Measurements from ENCODE around the gene PROK2. TPM values are rescaled to one million over a fixed set of nuclear protein-coding genes. Genes with fewer than 3 reads are reported as not detected.

The PROK2 gene
- total RNA-seq, 1 experiment from 2014 or later = 1.4 TPM

DNA sequence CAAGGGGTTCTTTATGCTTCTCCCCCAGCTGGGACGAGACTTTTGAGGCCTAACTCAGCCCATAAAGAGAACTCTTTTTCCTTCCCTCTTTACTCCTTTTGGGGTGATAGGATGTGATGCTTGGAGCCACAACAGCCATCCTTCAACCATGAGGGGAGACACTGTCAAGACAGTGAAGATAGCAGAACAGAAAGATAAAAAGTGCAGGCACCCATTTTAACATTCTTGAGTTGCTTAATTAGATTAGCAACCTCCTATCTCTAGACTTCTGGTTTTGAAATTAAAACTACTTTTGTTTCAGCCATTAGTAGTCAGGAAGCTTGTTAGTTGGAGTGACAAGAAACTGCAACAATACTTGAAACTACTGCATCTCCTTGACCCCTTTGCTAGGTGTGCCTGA lies 24.8 kb downstream of the PROK2 start:
- H3K4me1 Mint-ChIP-seq = peaks cover 8 to 9% of the 10 kb centered on the region in 2 experiments
- H2BK120ac ChIP-seq (ENCODE audit: low read depth, low read length, poor library complexity, severe bottlenecking) = no peak overlapping the region
- H3K56ac ChIP-seq (ENCODE audit: insufficient read length, low read depth, low read length) = no peak overlapping the region
- H2BK5ac ChIP-seq (ENCODE audit: insufficient read length, low read length) = no peak overlapping the region
- no peak overlapping the region for H2BK15ac ChIP-seq (ENCODE audit: low read depth, low read length)
- no peak overlapping the region for H4K8ac ChIP-seq (replicated peaks; ENCODE audit: insufficient read length, low read depth, low read length)
- no peak overlapping the region for H2AK5ac ChIP-seq (ENCODE audit: insufficient read length, low read length)
- H4K91ac ChIP-seq (ENCODE audit: insufficient read length, low read depth, low read length) = no peak overlapping the region
- no peak overlapping the region for H2BK12ac ChIP-seq (ENCODE audit: insufficient read length, low read depth, low read length)
- H3T11ph ChIP-seq (ENCODE audit: low read length) = no peak overlapping the region
- H3K4me1 ChIP-seq (ENCODE audit: insufficient read depth, low read length) = no peaks in the 10 kb centered on the region
- H3K23ac ChIP-seq (ENCODE audit: insufficient read length, low read depth, low read length) = no peak overlapping the region
- H3K9ac ChIP-seq (ENCODE audit: extremely low read depth, insufficient read length, low read length) = no peak overlapping the region
- H4K5ac ChIP-seq (ENCODE audit: insufficient read length, low read depth, low read length) = no peak overlapping the region
- no CpG with 5 or more reads among the region's 1 CpG for WGBS (ENCODE audit: extremely low coverage, insufficient read length, low lambda C conversion rate)
- no peak overlapping the region; a peak in 1 of 5 replicates for H3K4me3 Mint-ChIP-seq
- no peak overlapping the region for H2AFZ ChIP-seq (ENCODE audit: low read length)
- no peak overlapping the region for H3K4ac ChIP-seq (ENCODE audit: low read depth, low read length)
- H3K79me2 ChIP-seq (ENCODE audit: insufficient read depth, low read length) = no peaks in the 10 kb centered on the region
- no peak overlapping the region for H2BK20ac ChIP-seq (ENCODE audit: low read depth, low read length, poor library complexity, severe bottlenecking)
- H3K27ac Mint-ChIP-seq = no peak overlapping the region
- H3K27me3 Mint-ChIP-seq (ENCODE audit: low read depth) = peaks cover 18% of the 10 kb centered on the region
- H3K36me3 Mint-ChIP-seq (ENCODE audit: insufficient read depth in 1 of 3, low read depth in 3 of 3) = peaks cover 0 to 4% (median 1%) of the 10 kb centered on the region in 3 experiments; a peak in 3 of 7 replicates
- no peak overlapping the region for H3K27ac ChIP-seq (ENCODE audit: insufficient read length, low read depth, low read length)
- no peak overlapping the region for H3K14ac ChIP-seq (ENCODE audit: insufficient read depth, low read length)
- no peaks in the 10 kb centered on the region for H3K27me3 ChIP-seq (ENCODE audit: insufficient read depth, low read length)
- DNase-seq = no peak
- no peaks in the 10 kb centered on the region for H3K9me3 ChIP-seq (ENCODE audit: control insufficient read depth, low read depth, low read length)
- H3K18ac ChIP-seq (ENCODE audit: insufficient read length, low read depth, low read length) = no peak overlapping the region
- H3K79me1 ChIP-seq (ENCODE audit: insufficient read depth, low read depth, low read length, poor library complexity, severe bottlenecking) = no peaks in the 10 kb centered on the region
- TF ChIP-seq, protein P1, sequence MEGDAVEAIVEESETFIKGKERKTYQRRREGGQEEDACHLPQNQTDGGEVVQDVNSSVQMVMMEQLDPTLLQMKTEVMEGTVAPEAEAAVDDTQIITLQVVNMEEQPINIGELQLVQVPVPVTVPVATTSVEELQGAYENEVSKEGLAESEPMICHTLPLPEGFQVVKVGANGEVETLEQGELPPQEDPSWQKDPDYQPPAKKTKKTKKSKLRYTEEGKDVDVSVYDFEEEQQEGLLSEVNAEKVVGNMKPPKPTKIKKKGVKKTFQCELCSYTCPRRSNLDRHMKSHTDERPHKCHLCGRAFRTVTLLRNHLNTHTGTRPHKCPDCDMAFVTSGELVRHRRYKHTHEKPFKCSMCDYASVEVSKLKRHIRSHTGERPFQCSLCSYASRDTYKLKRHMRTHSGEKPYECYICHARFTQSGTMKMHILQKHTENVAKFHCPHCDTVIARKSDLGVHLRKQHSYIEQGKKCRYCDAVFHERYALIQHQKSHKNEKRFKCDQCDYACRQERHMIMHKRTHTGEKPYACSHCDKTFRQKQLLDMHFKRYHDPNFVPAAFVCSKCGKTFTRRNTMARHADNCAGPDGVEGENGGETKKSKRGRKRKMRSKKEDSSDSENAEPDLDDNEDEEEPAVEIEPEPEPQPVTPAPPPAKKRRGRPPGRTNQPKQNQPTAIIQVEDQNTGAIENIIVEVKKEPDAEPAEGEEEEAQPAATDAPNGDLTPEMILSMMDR (conservative IDR thresholded peaks at IDR 0.05) = no peak
- H3K23me2 ChIP-seq (ENCODE audit: insufficient read length, low read depth, low read length, poor library complexity, severe bottlenecking) = peaks cover under 1% of the 10 kb centered on the region
- no peaks in the 10 kb centered on the region for H4K20me1 ChIP-seq (ENCODE audit: control insufficient read depth, insufficient read depth, insufficient read length)
- no peak overlapping the region for H3K4me2 ChIP-seq (ENCODE audit: insufficient read depth, insufficient read length, low read length)
- no peaks in the 10 kb centered on the region; a peak in 1 of 5 replicates for H3K9me3 Mint-ChIP-seq

Measured in H9 (cell line).